IPS-NIHi7 (cell line): ENCODE measurements around the gene CDK11B.
"Not testable (repeated sequence)": the region's sequence is repeated elsewhere in the genome, so short reads cannot be mapped to it uniquely, and the experiment has no call there.

Experiments
- DNase-seq: peaks from one replicate; pipeline ENCODE4 v3.0.0; 2012; ENCODE audit warnings: mixed read lengths; ENCODE audit errors: extremely low spot score

CDK11B gene

DNA sequence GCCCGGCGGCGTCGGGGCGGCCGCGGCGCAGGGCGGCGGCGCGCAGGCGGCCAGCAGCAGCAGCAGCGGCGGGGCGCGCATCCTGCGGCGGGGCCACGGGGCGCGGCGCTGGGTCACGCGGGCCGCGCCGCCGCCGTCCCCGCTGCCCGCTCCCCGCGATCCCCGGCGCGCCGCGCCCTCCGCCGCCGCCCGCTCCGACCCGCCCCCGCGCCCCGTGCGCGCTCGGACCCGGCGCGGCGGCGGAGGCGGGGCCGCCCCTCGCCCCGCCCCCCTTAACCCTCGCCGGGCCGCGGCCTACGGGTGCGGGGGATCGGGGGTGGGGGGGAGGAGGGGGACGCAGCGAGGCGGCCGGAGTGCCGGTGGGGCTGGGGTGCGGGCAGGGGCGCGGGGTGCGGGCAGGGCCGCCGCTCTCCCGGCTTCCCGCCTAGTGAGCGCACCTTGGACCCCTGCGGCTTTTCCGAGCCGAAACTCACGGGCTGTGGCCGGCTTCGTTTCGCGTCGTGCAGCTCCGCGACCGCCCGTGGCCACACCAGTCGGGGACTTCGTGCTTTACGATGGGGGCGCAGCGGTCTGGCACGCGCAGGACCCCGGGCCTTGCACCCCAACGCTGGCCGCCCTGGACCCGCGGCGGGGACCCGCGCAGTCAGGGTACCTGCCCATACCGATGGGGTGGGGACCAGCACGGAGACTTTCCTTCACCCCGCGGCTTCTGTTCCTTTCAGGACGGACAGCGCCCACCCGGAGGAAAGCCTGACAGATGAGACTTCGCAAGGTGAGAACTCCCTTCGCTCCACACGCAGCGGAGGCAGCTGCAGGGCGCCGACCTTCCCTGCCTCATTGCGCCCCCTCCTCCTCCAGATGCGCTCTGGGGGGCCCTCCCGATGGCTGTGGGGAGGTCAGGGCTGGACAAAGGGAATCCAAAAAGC is 58.6 kb downstream of the CDK11B start, which contains the start of gene FNDC10:
Gene FNDC10, minus strand, starts transcription at position 201 of the 926 bp plus-strand sequence. Its CDS starts 120 bp downstream, at position 81.
- DNase-seq, result peak; percentile 71

DNA sequence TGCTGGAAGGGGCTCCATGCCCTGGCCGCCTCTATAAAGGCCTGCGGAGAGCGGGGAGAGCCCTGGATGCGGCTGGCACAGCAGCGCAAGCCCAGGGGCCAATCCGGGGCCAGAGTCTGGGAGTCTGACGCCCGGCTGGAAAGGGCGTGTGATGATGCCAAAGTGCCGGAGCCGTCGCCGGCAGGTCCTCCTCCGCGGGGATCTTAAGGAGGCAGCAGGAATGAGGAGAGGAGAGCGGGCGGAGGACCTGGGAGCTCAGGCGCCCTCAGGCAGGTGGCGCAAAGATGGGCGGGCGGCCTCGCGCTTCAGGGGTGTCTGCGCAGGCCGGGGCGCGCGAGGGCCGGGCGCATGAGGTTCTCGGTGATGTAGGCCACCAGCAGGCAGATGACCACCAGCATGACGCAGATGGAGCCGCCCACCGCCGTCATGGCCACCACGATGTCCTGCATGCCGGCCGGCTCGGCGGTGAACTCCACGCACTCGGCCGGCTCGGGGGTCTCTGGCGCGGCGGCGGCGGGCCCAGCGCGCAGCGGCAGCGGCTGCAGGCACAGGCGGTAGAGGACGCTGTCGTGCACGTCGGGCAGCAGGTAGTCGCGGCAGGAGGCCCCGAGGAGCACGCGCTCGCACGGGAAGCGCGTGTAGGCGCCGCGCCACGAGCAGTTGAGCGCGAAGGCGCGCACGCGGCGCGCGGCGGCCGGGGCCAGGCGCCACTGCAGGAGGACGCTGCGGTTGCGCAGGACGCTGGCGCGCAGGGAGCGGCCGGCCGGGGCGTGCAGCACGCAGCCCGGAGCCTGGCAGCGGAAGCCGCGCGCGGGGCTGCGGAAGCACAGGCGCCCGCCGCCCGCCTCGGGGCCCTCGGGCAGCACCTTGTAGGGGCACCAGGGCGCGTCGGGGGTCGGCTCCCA is 59.5 kb downstream of the CDK11B start:
- peak; percentile 76 for DNase-seq

DNA sequence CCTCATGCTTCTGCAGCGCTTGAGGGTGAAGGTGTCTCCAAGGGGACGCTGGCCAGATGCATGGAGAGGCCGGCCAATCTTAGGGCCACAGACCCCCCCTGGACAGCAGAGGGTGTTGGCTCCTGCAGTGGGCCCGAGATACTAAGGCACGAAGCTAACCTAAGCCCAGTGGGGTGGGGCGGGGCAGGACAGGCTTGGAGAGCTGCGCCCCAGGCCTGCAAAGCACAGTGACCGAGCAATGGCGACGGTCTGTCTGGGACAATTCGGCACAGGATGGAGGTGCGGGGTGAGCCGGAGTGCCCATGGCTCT is 60.1 kb downstream of the CDK11B start:
- DNase-seq, result no peak

DNA sequence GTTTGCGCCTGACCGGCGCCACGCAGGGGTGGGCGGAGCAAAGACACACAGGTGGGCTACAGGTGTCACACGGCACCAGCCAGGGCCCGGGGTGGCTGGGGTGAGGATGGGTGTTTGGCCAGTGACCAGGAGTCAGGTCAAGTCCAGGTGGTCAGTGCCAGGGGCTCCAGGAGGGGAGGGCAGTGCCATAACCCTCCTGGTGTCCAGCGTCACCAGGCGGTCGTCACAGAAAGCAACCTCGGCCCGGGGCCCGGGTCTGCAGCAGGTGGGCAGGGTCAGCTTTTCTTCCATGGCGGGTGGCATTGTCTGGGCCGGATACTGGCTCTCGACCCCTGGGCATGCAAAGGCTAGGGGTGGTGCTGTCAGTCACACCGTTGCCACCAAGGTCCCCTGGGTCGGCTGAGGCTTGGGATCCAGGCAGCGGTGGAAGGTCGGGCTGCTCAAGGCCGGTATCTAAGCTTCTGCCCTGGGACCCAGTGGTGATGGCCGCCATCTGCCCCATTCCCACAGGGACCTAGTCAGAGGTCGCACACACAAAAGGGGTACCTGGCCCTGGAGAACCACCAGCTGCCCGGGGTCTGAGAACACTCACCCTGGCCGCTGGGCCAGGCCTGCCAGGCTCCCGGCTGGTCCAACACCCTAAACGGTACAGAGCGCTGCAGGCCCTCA is 60.6 kb downstream of the CDK11B start:
- no peak for DNase-seq

DNA sequence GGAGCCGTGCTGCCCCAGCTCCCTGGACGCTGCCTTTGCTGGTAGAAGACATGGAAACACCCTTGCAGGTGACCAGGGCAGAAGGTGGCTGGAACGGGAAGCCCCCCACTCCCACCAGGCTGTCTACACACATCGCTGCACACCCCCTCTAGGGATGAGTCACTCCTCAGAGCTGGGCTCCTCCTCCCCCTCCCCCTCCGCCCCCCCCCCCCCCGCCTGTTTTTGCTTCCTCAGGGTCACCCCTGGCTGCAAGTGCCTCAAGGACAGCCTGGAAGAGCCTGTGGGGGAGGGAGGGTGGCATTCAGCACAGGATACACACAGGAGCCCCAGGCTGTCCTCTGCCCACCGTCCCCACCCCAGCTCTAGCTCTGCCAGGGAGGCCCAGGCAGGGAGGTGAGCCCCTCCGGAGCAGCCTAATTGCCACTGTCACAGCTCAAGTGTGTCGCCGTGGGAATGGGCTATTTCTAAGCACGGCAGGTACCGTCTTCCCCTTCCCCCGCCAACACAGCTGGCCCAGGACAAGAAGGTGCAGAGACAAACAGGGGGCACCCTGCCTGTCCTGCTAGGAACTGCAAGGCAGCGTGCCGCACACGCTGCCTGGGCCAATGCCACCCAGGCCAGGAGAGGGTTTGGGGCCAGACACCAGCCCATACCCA is 61.4 kb downstream of the CDK11B start:
- peak; percentile 65 for DNase-seq

DNA sequence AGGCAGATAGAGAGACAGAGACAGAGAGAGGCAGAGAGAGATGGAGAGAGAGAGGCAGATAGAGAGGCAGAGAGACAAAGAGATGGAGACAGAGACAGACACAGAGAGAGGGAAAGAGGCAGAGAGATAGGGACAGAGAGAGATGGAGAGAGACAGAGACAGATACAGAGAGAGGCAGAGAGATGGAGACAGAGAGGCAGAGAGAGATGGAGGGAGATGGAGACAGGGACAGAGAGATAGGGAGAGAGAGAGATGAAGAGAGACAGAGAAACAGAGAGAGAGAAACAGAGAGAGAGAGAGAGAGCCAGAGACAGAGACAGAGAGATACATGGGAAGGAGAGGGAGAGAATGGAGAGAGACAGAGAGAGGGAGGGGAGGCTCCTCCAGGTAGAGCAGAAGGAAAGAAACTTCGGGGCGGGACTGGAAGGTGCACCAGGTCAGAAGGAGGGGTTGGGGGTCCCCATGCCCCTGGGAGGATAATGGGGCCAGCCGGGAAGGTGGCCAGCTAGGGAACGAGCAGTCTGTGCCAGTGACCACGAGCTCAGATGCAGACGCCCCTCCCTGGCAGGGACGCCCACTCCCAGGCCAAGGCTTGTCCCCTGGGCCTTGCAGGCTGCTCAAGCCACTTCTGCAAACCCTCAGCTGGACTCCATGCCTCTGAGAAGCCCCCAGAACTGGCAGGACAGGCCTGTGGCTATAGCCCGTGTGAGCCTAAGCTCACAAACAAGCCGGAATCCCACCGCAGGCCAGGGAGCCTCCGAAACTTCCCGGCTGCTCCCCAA is 62.1 kb downstream of the CDK11B start:
- no peak for DNase-seq

DNA sequence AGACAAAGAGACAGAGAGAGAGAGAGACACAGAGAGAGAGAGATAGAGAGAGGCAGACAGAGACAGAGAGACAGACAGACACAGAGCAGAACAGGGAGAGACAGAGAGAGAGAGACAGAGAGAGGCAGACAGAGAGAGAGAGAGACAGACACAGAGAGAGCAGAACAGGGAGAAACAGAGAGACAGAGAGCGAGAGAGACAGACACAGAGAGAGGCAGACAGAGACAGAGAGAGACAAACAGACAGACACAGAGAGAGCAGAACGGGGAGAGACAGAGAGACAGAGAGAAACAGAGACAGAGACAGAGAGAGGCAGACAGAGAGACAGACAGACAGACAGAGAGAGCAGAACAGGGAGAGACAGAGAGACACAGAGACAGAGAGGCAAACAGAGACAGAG is 63.5 kb downstream of the CDK11B start:
- DNase-seq, result not testable (repeated sequence)

DNA sequence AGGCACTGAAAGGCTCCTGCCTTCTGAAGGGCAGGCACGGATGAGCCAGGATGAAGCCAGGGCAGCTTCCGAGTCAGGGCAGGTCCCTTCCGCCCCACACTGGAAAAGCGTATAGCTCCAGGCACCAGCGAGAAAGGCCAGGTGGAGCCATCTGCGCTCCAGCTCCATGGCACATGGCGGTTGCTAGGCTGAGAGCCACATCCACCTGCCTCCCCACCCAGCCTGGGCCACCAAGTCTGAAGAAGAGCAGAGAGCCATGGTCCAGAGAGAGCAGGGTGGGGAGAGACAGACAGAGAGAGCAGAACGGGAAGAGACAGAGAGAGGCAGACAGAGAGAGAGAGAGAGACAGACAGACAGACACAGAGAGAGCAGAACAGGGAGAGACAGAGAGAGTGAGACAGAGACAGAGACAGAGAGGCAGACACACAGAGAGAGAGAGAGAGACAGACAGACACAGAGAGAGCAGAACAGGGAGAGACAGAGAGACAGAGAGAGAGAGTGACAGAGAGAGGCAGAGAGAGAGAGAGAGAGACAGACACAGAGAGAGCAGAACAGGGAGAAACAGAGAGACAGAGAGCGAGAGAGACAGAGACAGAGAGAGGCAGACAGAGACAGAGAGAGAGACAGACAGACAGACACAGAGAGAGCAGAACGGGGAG is 64.1 kb downstream of the CDK11B start:
- peak; percentile 19 for DNase-seq

DNA sequence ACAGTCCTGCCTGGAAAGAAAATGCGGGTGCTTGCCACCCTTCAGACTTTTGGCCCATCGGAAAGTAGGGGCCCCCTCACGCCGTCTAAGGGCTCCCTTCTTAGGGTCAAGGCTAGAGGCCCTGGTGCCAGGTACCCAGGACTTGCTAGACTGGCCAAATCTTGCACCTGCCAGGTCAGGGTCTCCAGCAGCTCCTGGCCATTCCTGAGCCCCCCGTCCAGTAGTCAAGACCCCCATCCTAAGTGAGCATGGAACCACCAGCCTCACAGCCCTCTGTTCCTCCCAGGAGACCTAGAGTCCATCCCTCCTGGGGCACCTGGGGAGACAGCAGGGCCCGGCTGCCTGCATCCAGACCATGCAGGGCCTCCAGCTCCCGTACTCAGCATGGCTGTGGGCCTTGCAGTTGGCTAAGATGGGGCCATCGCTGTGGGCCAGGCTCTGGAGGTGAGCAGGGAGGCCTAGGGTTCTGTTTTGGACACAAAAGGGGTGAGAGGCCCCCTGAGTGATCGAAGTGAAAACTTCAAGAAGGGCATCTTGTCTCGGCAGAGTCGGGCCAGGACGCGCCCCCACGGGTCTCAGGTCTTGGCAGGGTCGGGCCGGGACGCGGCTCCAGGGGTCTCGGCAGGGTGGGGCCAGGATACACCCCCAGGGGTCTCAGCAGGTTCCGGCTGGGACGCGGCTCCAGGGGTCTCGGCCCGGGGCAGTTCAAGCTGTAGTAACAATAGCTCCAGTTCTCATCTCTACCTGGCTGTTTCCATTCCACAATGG is 64.8 kb downstream of the CDK11B start:
- DNase-seq, result no peak

DNA sequence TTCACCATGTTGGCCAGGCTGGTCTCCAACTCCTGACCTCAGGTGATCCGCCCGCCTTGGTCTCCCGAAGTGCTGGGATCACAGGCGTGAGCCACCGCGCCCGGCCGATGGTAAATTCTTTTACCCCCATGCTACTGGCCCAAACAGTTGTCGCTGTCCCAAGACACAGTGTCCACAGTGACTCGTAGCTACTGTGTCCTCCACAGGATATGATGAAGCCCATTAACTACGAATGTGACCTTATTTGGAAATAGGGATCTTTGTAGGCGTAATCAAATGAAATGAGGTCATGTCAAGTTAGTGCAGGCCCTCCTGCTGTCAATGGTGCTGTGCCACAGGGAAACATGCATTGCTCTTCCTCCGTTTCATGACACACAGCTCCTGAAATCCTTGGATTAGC is 67.4 kb downstream of the CDK11B start:
- DNase-seq, result no peak
